ENCODE measurements around the gene ZFYVE1. TPM values are rescaled to one million over a fixed set of nuclear protein-coding genes. Genes with fewer than 3 reads are reported as not detected.
"Not testable (repeated sequence)": the region's sequence is repeated elsewhere in the genome, so short reads cannot be mapped to it uniquely, and the experiment has no call there.

Gene ZFYVE1
- total RNA-seq, 1 experiment from 2014 or later = 13.0 TPM

DNA sequence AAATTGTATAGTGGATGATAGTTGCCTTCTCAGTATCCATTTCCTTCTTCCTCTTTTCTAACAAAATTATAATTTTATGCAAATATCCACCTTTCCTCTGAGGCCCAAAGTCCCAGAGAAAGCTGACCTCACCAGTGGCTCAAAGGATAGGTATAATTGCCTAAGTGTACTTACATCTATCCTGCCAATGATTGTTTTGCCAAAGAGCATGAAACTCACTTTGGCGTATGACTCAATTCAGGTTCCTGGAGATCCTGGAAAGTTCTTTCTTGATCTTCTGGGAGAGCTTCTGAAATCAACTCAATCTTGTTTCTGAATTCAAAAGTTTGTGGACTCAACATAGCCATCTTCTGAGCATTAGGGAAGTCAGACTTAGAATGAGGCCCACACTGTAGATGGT is 20.9 kb upstream of the ZFYVE1 start:
- DNase-seq (no peak), ATAC-seq (no peak)
- Histone ChIP-seq H3K27me3 (ENCODE audit: low read length) (no peaks in the 10 kb centered on the region), H4K20me1 (ENCODE audit: low read length) (no peaks in the 10 kb centered on the region), H3K36me3 (ENCODE audit: low read depth, low read length) (no peaks in the 10 kb centered on the region), H3K4me3 (ENCODE audit: low read length) (no peak overlapping the region), H3K9ac (ENCODE audit: low read length) (no peak overlapping the region), H3K9me2 (replicated peaks; ENCODE audit: low read length) (no peaks in the 10 kb centered on the region), H3K9me3 (ENCODE audit: low read length) (no peaks in the 10 kb centered on the region), H3K79me2 (ENCODE audit: low read length) (no peaks in the 10 kb centered on the region), H3K4me1 (ENCODE audit: insufficient read depth, low read length) (no peaks in the 10 kb centered on the region), H3K4me2 (ENCODE audit: low read length) (no peak overlapping the region), H2AFZ (ENCODE audit: low read length) (no peak overlapping the region), H3F3A (ENCODE audit: low read length, unreplicated experiment) (no peaks in the 10 kb centered on the region), H3K27ac (ENCODE audit: low read length) (no peak overlapping the region)
- intact Hi-C loops (cut with micrococcal nuclease) = no loop called here
- ChIA-PET CTCF (no interaction called here), POLR2A (ENCODE audit: unreplicated experiment) (interaction anchor here (0.5 kb wide), 1 partner anchor 11 kb away, joined by 4 read pairs; no protein-coding TSS in a partner anchor)
- TF ChIP-seq, protein P1, sequence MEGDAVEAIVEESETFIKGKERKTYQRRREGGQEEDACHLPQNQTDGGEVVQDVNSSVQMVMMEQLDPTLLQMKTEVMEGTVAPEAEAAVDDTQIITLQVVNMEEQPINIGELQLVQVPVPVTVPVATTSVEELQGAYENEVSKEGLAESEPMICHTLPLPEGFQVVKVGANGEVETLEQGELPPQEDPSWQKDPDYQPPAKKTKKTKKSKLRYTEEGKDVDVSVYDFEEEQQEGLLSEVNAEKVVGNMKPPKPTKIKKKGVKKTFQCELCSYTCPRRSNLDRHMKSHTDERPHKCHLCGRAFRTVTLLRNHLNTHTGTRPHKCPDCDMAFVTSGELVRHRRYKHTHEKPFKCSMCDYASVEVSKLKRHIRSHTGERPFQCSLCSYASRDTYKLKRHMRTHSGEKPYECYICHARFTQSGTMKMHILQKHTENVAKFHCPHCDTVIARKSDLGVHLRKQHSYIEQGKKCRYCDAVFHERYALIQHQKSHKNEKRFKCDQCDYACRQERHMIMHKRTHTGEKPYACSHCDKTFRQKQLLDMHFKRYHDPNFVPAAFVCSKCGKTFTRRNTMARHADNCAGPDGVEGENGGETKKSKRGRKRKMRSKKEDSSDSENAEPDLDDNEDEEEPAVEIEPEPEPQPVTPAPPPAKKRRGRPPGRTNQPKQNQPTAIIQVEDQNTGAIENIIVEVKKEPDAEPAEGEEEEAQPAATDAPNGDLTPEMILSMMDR (conservative IDR thresholded peaks at IDR 0.05; ENCODE audit: low read depth, low read length) = no peak
- no peak for TF ChIP-seq EZH2 (IDR thresholded peaks at IDR 0.05; ENCODE audit: low read length, unreplicated experiment)
- TF ChIP-seq EZH2phosphoT487 (IDR thresholded peaks at IDR 0.05; ENCODE audit: borderline replicate concordance, low read length) = no peak
- no TSS peak for BruUV-seq (replicated peaks)

DNA sequence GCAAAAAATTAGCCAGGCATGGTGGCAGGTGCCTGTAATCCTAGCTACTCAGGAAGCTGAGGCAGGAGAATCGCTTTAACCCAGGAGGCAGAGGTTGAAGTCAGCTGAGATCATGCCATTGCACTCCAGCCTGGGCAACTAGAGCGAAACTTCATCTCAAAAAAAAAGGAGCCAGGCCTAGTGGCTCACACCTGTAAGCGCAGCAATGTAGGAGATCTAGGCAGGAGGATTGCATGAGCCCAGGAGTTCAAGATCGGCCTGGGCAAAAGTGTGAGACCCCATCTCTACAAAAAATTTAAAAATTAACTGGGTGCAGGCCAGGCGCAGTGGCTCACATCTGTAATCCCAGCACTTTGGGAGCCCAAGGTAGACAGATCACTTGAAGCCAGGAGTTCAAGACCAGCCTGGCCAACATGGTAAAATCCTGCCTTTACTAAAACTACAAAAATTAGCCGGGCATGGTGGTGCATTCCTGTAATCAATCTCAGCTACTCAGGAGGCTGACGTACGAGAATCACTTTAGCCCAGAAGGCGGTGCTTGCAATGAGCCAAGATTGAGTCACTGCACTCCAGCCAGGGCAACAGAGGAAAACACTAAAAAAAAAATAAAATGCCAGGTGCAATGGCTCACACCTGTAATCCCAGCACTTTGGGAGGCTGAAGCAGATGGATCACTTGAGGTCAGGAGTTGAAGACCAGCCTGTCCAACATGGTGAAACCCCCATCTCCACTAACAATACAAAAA is 10.0 kb upstream of the ZFYVE1 start:
- H3K9me3 ChIP-seq (ENCODE audit: low read length); BruUV-seq (replicated peaks); intact Hi-C loops (cut with micrococcal nuclease); H3K27me3 ChIP-seq (ENCODE audit: low read length); H3F3A ChIP-seq (ENCODE audit: low read length, unreplicated experiment); H3K79me2 ChIP-seq (ENCODE audit: low read length); H3K36me3 ChIP-seq (ENCODE audit: low read depth, low read length); H3K4me3 ChIP-seq (ENCODE audit: low read length); H3K9me2 ChIP-seq (replicated peaks; ENCODE audit: low read length); H4K20me1 ChIP-seq (ENCODE audit: low read length); H3K9ac ChIP-seq (ENCODE audit: low read length): not testable (repeated sequence)
- DNase-seq (peak; percentile 84), ATAC-seq (peak; percentile 91)
- Histone ChIP-seq H3K4me2 (ENCODE audit: low read length) (peak overlapping the region; percentile 23; the same call in 1 of the 2 replicates), H2AFZ (ENCODE audit: low read length) (peak overlapping the region; percentile 58; the same call in 1 of the 2 replicates), H3K27ac (ENCODE audit: low read length) (peak overlapping the region; percentile 25), H3K4me1 (ENCODE audit: insufficient read depth, low read length) (peaks cover 10% of the 10 kb centered on the region)
- ChIA-PET CTCF (interaction anchor here (0.7 kb wide), 2 partner anchors 9 to 523 kb away, joined by 3 read pairs; no protein-coding TSS in a partner anchor), POLR2A (ENCODE audit: unreplicated experiment) (interaction anchor here (1.5 kb wide), 1 partner anchor 10 kb away, joined by 4 read pairs; the partner anchor contains the start of gene ZFYVE1)

DNA sequence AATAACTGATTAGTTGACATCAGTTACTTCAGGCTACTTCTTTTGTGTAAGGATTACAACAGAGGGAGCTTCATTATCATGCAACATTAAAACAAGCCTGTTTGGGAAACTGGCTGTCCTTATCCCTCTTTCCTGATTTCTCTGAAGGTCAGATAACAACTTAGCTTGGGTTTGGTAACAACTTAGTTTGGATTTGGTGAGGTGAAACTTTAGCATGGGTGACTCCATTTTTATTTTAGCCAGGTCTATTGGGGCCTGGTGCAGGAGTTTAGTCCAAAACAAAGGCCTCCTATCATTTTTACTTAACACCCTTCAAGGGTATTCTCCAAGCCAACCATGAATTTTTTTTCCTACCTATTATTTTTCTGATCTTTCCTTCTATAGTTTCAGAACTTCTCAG is 1.1 kb upstream of the ZFYVE1 start:
- intact Hi-C loops (cut with micrococcal nuclease) = loop anchor here (1.0 to 5.0 kb wide), 4 partner anchors 30 to 102 kb away; partner anchors contain the start of genes DCAF4 and RBM25
- H3K27me3 ChIP-seq (ENCODE audit: low read length) = no peaks in the 10 kb centered on the region

More for the DNA sequence above, 1.1 kb upstream of the ZFYVE1 start:
- Histone ChIP-seq H3K9me2 (replicated peaks; ENCODE audit: low read length) (no peaks in the 10 kb centered on the region), H3K27ac (ENCODE audit: low read length) (no peak overlapping the region), H3K9ac (ENCODE audit: low read length) (no peak overlapping the region), H3K4me1 (ENCODE audit: insufficient read depth, low read length) (peaks cover 18% of the 10 kb centered on the region), H3K79me2 (ENCODE audit: low read length) (peaks cover 10% of the 10 kb centered on the region), H2AFZ (ENCODE audit: low read length) (peak overlapping the region; percentile 92), H3F3A (ENCODE audit: low read length, unreplicated experiment) (no peaks in the 10 kb centered on the region), H3K9me3 (ENCODE audit: low read length) (no peaks in the 10 kb centered on the region), H3K4me2 (ENCODE audit: low read length) (peak overlapping the region; percentile 87), H3K4me3 (ENCODE audit: low read length) (peak overlapping the region; percentile 81; the same call in 1 of the 2 replicates), H3K36me3 (ENCODE audit: low read depth, low read length) (peaks cover 8% of the 10 kb centered on the region; the same call in 1 of the 2 replicates), H4K20me1 (ENCODE audit: low read length) (no peaks in the 10 kb centered on the region)
- no TSS peak for BruUV-seq (replicated peaks)
- DNase-seq = no peak
- ATAC-seq = no peak
- POLR2A ChIA-PET (ENCODE audit: unreplicated experiment) = interaction anchor here (0.6 kb wide), 1 partner anchor 197 kb away, joined by 3 read pairs; no protein-coding TSS in a partner anchor
- TF ChIP-seq, protein P1 (conservative IDR thresholded peaks at IDR 0.05; ENCODE audit: low read depth, low read length) = no peak
- CTCF ChIA-PET = no interaction called here
